GM19468 (cell line): ENCODE measurements around the gene OR10A2.
"Not testable (repeated sequence)": the region's sequence is repeated elsewhere in the genome, so short reads cannot be mapped to it uniquely, and the experiment has no call there.

ENCODE experiments used
- ATAC-seq: cut with Tn5 transposase; IDR thresholded peaks from one replicate; pipeline ENCODE4 v1.9.1; 2021; ENCODE audit warnings: mild to moderate bottlenecking, moderate library complexity, moderate number of reproducible peaks; ENCODE audit not compliant: unreplicated experiment; ENCODE audit errors: extremely low read depth

Gene OR10A2

GRCh38 chr11:6862961-6863360, at the start of gene OR10A2:
OR10A2 (plus strand) TSS chr11:6863057; CDS start chr11:6869755, 6,698 bp downstream.
- ATAC-seq = no peak

GRCh38 chr11:6813656-6814055, 49.2 kb upstream of the OR10A2 start:
- no peak for ATAC-seq

GRCh38 chr11:6817694-6818093, 45.2 kb upstream of the OR10A2 start:
- no peak for ATAC-seq

- ATAC-seq = no peak
These were observed 43.9 kb upstream of the OR10A2 start for GRCh38 chr11:6818967-6819366.

- no peak for ATAC-seq
These were observed 38.6 kb upstream of the OR10A2 start for GRCh38 chr11:6824136-6824823.

- ATAC-seq = no peak
These were observed 37.6 kb upstream of the OR10A2 start for GRCh38 chr11:6825231-6825744.

GRCh38 chr11:6828103-6828502, 34.8 kb upstream of the OR10A2 start:
- no peak for ATAC-seq

GRCh38 chr11:6833356-6833755, 29.5 kb upstream of the OR10A2 start:
- ATAC-seq = no peak

GRCh38 chr11:6834021-6834420, 28.8 kb upstream of the OR10A2 start:
- no peak for ATAC-seq

GRCh38 chr11:6841694-6842093, 21.2 kb upstream of the OR10A2 start:
- no peak for ATAC-seq

GRCh38 chr11:6843670-6844069, 19.2 kb upstream of the OR10A2 start:
- ATAC-seq = no peak

- ATAC-seq = no peak
These were observed 18.5 kb upstream of the OR10A2 start for GRCh38 chr11:6844356-6844755.

GRCh38 chr11:6845383-6845782, 17.5 kb upstream of the OR10A2 start, which contains the start of gene OR10A5:
OR10A5 (plus strand) TSS chr11:6845683; CDS start chr11:6845683, 0 bp downstream.
- ATAC-seq = no peak

- no peak for ATAC-seq
These were observed 12.3 kb upstream of the OR10A2 start for GRCh38 chr11:6850526-6850925.

- ATAC-seq = not testable (repeated sequence)
These were observed 8.1 kb upstream of the OR10A2 start for GRCh38 chr11:6854801-6855200.

- no peak for ATAC-seq
These were observed 6.8 kb upstream of the OR10A2 start for GRCh38 chr11:6855971-6856541.

GRCh38 chr11:6856871-6857270, 6.0 kb upstream of the OR10A2 start:
- no peak for ATAC-seq

- ATAC-seq = no peak
These were observed 1.6 kb downstream of the OR10A2 start for GRCh38 chr11:6864438-6864837.

- no peak for ATAC-seq
These were observed 8.4 kb downstream of the OR10A2 start for GRCh38 chr11:6871278-6871677.

- no peak for ATAC-seq
These were observed 12.9 kb downstream of the OR10A2 start for GRCh38 chr11:6875761-6876160.

- no peak for ATAC-seq
These were observed 13.5 kb downstream of the OR10A2 start, which contains the start of gene OR10A4 for GRCh38 chr11:6876325-6876724. OR10A4 (plus strand) TSS chr11:6876625; CDS start chr11:6876648, 23 bp downstream.

- ATAC-seq = no peak
These were observed 14.1 kb downstream of the OR10A2 start for GRCh38 chr11:6876914-6877313.
